K562 (cell line): ENCODE data around the gene GAK. TPM values are rescaled to one million over a fixed set of nuclear protein-coding genes. Genes with fewer than 3 reads are reported as not detected.

Experiments
- ATAC-seq: fragments of 200-7000 bp; cut with Tn5 transposase; 3 replicates; pipeline ENCODE4 v1.9.1; 2020; ENCODE audit warnings: moderate library complexity
- BruUV-seq: library from RNA; stranded (reverse); fragments of 400-500 nt; replicated peaks from 2 replicates; lab custom pipeline; 2021; lab: Mats Ljungman, UMichigan
- CTCF ChIA-PET: fragments of 300-600 bp; formaldehyde crosslinking; extraction: SDS; loops from one replicate; lab custom pipeline; 2021; ENCODE audit warnings: low intra/inter-chr PET ratio; lab: Yijun Ruan, JAX
- POLR2A ChIA-PET: fragments of 300-600, 350-650 bp; sonication (Branson Sonifier 250); formaldehyde crosslinking; extraction: SDS; loops from one replicate; lab custom pipeline; 2021; ENCODE audit warnings: antibody characterized with exemption, inconsistent platforms; lab: Yijun Ruan, JAX
- DNase-seq, 4 experiments: peaks; one replicate each; pipeline versions ENCODE4 v3.0.0 to v3.0.0-alpha.2; 2011 to 2018; ENCODE audit warnings: low spot score in 3 of 4, mixed read lengths in 3 of 4; ENCODE audit errors: extremely low read depth in 1 of 4
- FAIRE-seq: peaks from 2 replicates; lab custom pipeline; 2011; peaks lifted over from hg19 to GRCh38; lab: Jason Lieb, UNC
- H2AFZ ChIP-seq: 2 replicates; pipeline ENCODE4 v1.6.0; 2011; ENCODE audit warnings: low read depth, low read length, control low read depth, inconsistent platforms
- H3K27ac ChIP-seq: fragments of 200-600 bp; 3 replicates; pipeline ENCODE4 v1.8.0; 2011; ENCODE audit warnings: low read depth, mild to moderate bottlenecking, control low read depth, inconsistent platforms, low read length, moderate library complexity, mixed read lengths; ENCODE audit errors: extremely low read depth
- H3K27me3 ChIP-seq, 2 experiments: fragments of 300-600 bp in 1 of 2; 2 replicates in 1 of 2; 3 replicates in 1 of 2; pipeline versions ENCODE4 v1.6.0 to v1.8.0; 2011; ENCODE audit warnings: inconsistent platforms in 2 of 2, low read length in 2 of 2, mild to moderate bottlenecking in 1 of 2, mixed read lengths in 1 of 2, moderate library complexity in 1 of 2; ENCODE audit not compliant: control insufficient read depth in 2 of 2, insufficient read depth in 2 of 2
- H3K36me3 ChIP-seq: fragments of 300-600 bp; 3 replicates; pipeline ENCODE4 v1.8.0; 2011; ENCODE audit warnings: mild to moderate bottlenecking, low read length, inconsistent platforms; ENCODE audit not compliant: control insufficient read depth, insufficient read depth
- H3K4me1 ChIP-seq, 2 experiments: fragments of 200-600 bp in 1 of 2; replicated peaks in 1 of 2; 2 replicates in 1 of 2; 3 replicates in 1 of 2; pipeline versions ENCODE4 v1.5.1 to v1.8.0; 2011; ENCODE audit warnings: inconsistent platforms in 2 of 2, low read length in 2 of 2, mild to moderate bottlenecking in 1 of 2, mixed read lengths in 1 of 2, moderate library complexity in 1 of 2; ENCODE audit not compliant: control insufficient read depth in 2 of 2, insufficient read depth in 2 of 2
- H3K4me2 ChIP-seq: 2 replicates; pipeline ENCODE4 v1.6.1; 2011; ENCODE audit warnings: low read length, control low read depth, inconsistent platforms, mixed read lengths; ENCODE audit not compliant: insufficient read depth
- H3K4me3 ChIP-seq: fragments of 200-600 bp; sonication (generic), shearing (Covaris generic); 2 replicates; pipeline ENCODE4 v1.5.1; 2016; ENCODE audit warnings: control low read depth, inconsistent platforms
- H3K79me2 ChIP-seq: fragments of 200-600 bp; 3 replicates; pipeline ENCODE4 v1.8.0; 2011; ENCODE audit warnings: low read length, inconsistent platforms; ENCODE audit not compliant: control insufficient read depth, insufficient read depth
- H3K9ac ChIP-seq, 2 experiments: 2 replicates each; pipeline versions ENCODE4 v1.6.0 to v1.6.1; 2011; ENCODE audit warnings: low read depth in 2 of 2, low read length in 2 of 2, control low read depth in 1 of 2, inconsistent platforms in 1 of 2, mild to moderate bottlenecking in 1 of 2, mixed read lengths in 1 of 2; ENCODE audit not compliant: insufficient read depth in 1 of 2
- H3K9me1 ChIP-seq: one replicate; pipeline ENCODE4 v1.6.0; 2011; ENCODE audit warnings: inconsistent platforms, mild to moderate bottlenecking, low read length, moderate library complexity; ENCODE audit not compliant: control insufficient read depth, insufficient read depth
- H3K9me3 ChIP-seq: replicated peaks from 2 replicates; pipeline ENCODE4 v1.5.1; 2011; ENCODE audit warnings: low read depth, low read length, inconsistent platforms; ENCODE audit not compliant: control insufficient read depth, insufficient read depth
- H4K20me1 ChIP-seq: replicated peaks from 2 replicates; pipeline ENCODE4 v1.6.1; 2011; ENCODE audit warnings: low read length, inconsistent platforms, mixed read lengths; ENCODE audit not compliant: control insufficient read depth, insufficient read depth
- CBX3 ChIP-seq, 2 experiments: IDR thresholded peaks; 1 replicate in 1 of 2; 2 replicates in 1 of 2; pipeline ENCODE4 v1.6.1; 2012; ENCODE audit warnings: inconsistent platforms in 2 of 2, low read length in 2 of 2, borderline replicate concordance in 1 of 2, control low read depth in 1 of 2
- CCAR2 ChIP-seq: fragments of 200-400 bp; formaldehyde crosslinking; IDR thresholded peaks from 2 replicates; pipeline ENCODE4 v1.6.1; 2017; ENCODE audit warnings: mild to moderate bottlenecking, low read depth, low read length
- CSDE1 ChIP-seq, 2 experiments: fragments of 450-650 bp; IDR thresholded peaks; 2 replicates each; pipeline ENCODE4 v1.6.1; 2016; ENCODE audit warnings: mild to moderate bottlenecking in 1 of 2
- ERF ChIP-seq: fragments of 450-650 bp; formaldehyde crosslinking; IDR thresholded peaks from 2 replicates; pipeline ENCODE4 v1.4.0; 2020; ENCODE audit warnings: mild to moderate bottlenecking, mixed read lengths
- EWSR1 ChIP-seq: fragments of 450-650 bp; IDR thresholded peaks from 2 replicates; pipeline ENCODE4 v1.6.1; 2018; ENCODE audit warnings: borderline replicate concordance, mild to moderate bottlenecking, low read depth, moderate library complexity; ENCODE audit not compliant: partially characterized antibody
- GTF2A2 ChIP-seq: IDR thresholded peaks from 2 replicates; pipeline ENCODE4 v1.6.1; 2016; ENCODE audit warnings: mild to moderate bottlenecking, missing genetic modification characterization, missing compliant biosample characterization
- HDAC3 ChIP-seq: fragments of 450-650 bp; IDR thresholded peaks from 2 replicates; pipeline ENCODE4 v1.6.1; 2018; ENCODE audit warnings: borderline replicate concordance, mild to moderate bottlenecking, moderate library complexity; ENCODE audit not compliant: partially characterized antibody
- IFI16 ChIP-seq: fragments of 250-450 bp; sonication (Bioruptor Pico); IDR thresholded peaks from 2 replicates; pipeline ENCODE4 v2.1.2; 2022; ENCODE audit warnings: mild to moderate bottlenecking, inconsistent platforms
- ILF3 ChIP-seq: fragments of 450-650 bp; IDR thresholded peaks from 2 replicates; pipeline ENCODE4 v1.6.1; 2018; ENCODE audit warnings: antibody characterized with exemption, mild to moderate bottlenecking, moderate library complexity, borderline replicate concordance
- LEF1 ChIP-seq: fragments of 450-650 bp; IDR thresholded peaks from 2 replicates; pipeline ENCODE4 v1.6.1; 2016; ENCODE audit warnings: mild to moderate bottlenecking
- POLR2B ChIP-seq: fragments of 450-650 bp; IDR thresholded peaks from 2 replicates; pipeline ENCODE4 v1.6.1; 2018; ENCODE audit warnings: low read depth; ENCODE audit not compliant: partially characterized antibody
- RBM25 ChIP-seq: fragments of 200-400 bp; formaldehyde crosslinking; IDR thresholded peaks from 2 replicates; pipeline ENCODE4 v1.6.1; 2018; ENCODE audit warnings: low read length, low read depth, moderate library complexity; ENCODE audit not compliant: severe bottlenecking
- RHOXF2B ChIP-seq: fragments of 250-450 bp; sonication (Bioruptor Pico); conservative IDR thresholded peaks from 2 replicates; pipeline ENCODE4 v1.5.1; 2021
- SMARCA4 ChIP-seq: fragments of 450-650 bp; IDR thresholded peaks from 2 replicates; pipeline ENCODE4 v1.6.1; 2016
- TAF1 ChIP-seq: IDR thresholded peaks from 2 replicates; pipeline ENCODE4 v1.6.1; 2011; ENCODE audit warnings: mild to moderate bottlenecking, low read length, moderate library complexity; ENCODE audit not compliant: insufficient read depth, control insufficient read depth, severe bottlenecking; ENCODE audit errors: extremely low read depth
- TEAD1 ChIP-seq, 2 experiments: fragments of 450-650 bp in 1 of 2; sonication (generic) in 1 of 2; formaldehyde crosslinking; IDR thresholded peaks; 2 replicates each; pipeline versions ENCODE4 v1.4.0 to v1.8.0; 2020 to 2022; ENCODE audit warnings: mild to moderate bottlenecking in 2 of 2, missing genetic modification reagents in 1 of 2
- ZNF280B ChIP-seq: fragments of 250-450 bp; sonication (Bioruptor Pico); IDR thresholded peaks from 2 replicates; pipeline ENCODE4 v1.5.1; 2021; ENCODE audit warnings: mild to moderate bottlenecking
- ZNF3 ChIP-seq: fragments of 250-450 bp; sonication (Bioruptor Pico); IDR thresholded peaks from 2 replicates; pipeline ENCODE4 v1.5.0; 2021; ENCODE audit warnings: mild to moderate bottlenecking, moderate library complexity
- ZNF778 ChIP-seq: fragments of 450-650 bp; formaldehyde crosslinking; IDR thresholded peaks from 2 replicates; pipeline ENCODE4 v1.4.0; 2020; ENCODE audit warnings: mild to moderate bottlenecking, moderate library complexity
- WGBS: fragments of 100-300 bp; shearing (Covaris generic); methylation state at CpG from one replicate; pipeline ENCODE4 v1.1.6; 2016; ENCODE audit warnings: low coverage, mixed read lengths; ENCODE audit not compliant: insufficient coverage; ENCODE audit errors: missing lambda C conversion rate; 5-methylcytosine and 5-hydroxymethylcytosine counted together
- in situ Hi-C: fragments of 300-500 bp; cut with MboI; formaldehyde crosslinking; loops from 4 replicates; pipeline ENCODE4 v1.15.0; 2018; ENCODE audit warnings: inconsistent platforms, mixed read lengths
- intact Hi-C: fragments of 100-400 bp; cut with micrococcal nuclease; formaldehyde crosslinking; loops from 2 replicates; pipeline ENCODE4 v1.14.2; 2022
- polyA plus RNA-seq, 8 experiments: library from polyadenylated mRNA; depleted of rRNA in 4 of 8; stranded (reverse) in 5 of 8; unstranded in 3 of 8; fragments of >200 nt; fragmentation: Nextera tagmentation in 2 of 8; fragmentation: Illumina TruSeq in 1 of 8; extraction: Ambion mirVana in 2 of 8; extraction: Trizol in 1 of 8; gene quantifications; 2 replicates each; pipeline versions ENCODE4 v1.2.1 to v1.2.3, GENCODE V29; 2011 to 2014; ENCODE audit warnings: inconsistent platforms in 1 of 8, missing spikeins in 1 of 8
- total RNA-seq, 7 experiments: library from RNA; depleted of rRNA in 6 of 7; stranded (reverse); fragments of >200 nt in 6 of 7; fragmentation: Illumina TruSeq in 2 of 7; extraction: Trizol in 2 of 7; gene quantifications; 2 replicates each; pipeline versions ENCODE4 v1.2.1 to v1.2.3, GENCODE V29; 2011 to 2021; ENCODE audit warnings: low replicate concordance in 1 of 7
- TF ChIP-seq, protein P1 (sequence below): conservative IDR thresholded peaks from 2 replicates; pipeline ENCODE4 v1.6.1; 2011; ENCODE audit warnings: low read depth, mild to moderate bottlenecking, low read length; ENCODE audit not compliant: control insufficient read depth

GAK gene
- total and polyA plus RNA-seq, 9 of the 15 experiments (the other 6 are each of a cell fraction or from before 2014, with no cell fraction given) = 1.3 to 102 (median 16.2) TPM

GRCh38 chr4:831483-831805 is 100.7 kb downstream of the GAK start (continued):
- TF ChIP-seq RHOXF2B (no peak), EWSR1 (no peak), TAF1 (no peak), CBX3 (IDR thresholded peaks at IDR 0.05; ENCODE audit: borderline replicate concordance in 1 of 2, low read length in 2 of 2) (no peak), IFI16 (CRISPR knock-in tag) (no peak)

GRCh38 chr4:830601-831482 is 101.3 kb downstream of the GAK start:
- in situ Hi-C loops (no loop called here), intact Hi-C loops (no loop called here)
- Histone ChIP-seq H2AFZ (no peak overlapping the region), H3K4me1 (peaks cover 0 to 57% of the 10 kb centered on the region in 2 experiments; a peak in 3 of 5 replicates), H3K9ac (no peak overlapping the region), H3K36me3 (no peaks in the 10 kb centered on the region), H3K9me1 (no peaks in the 10 kb centered on the region), H3K27ac (no peak overlapping the region), H3K4me3 (no peak overlapping the region), H3K79me2 (no peaks in the 10 kb centered on the region), H3K27me3 (peaks cover 19 to 62% of the 10 kb centered on the region in 2 experiments; a peak in 4 of 5 replicates), H3K9me3 (0 out of 2 replicates have a peak, but pooled peaks cover 1% of the 10 kb centered on the region), H3K4me2 (no peak overlapping the region), H4K20me1 (no peaks in the 10 kb centered on the region)
- ChIA-PET POLR2A (interaction anchor here (0.8 kb wide), 1 partner anchor 14 kb away, joined by 4 read pairs; no protein-coding TSS in a partner anchor), CTCF (no interaction called here)
- FAIRE-seq = no peak
- no peak for ATAC-seq
- 14% methylated on average over 13 of the region's 23 CpGs for WGBS
- DNase-seq = no peak
- no TSS peak for BruUV-seq
- TF ChIP-seq CCAR2 (no peak), ZNF280B (CRISPR knock-in tag) (no peak), TEAD1 (CRISPR knock-in tag; IDR thresholded peaks at IDR 0.05) (no peak), LEF1 (no peak), ZNF3 (CRISPR knock-in tag) (no peak), SMARCA4 (no peak), ZNF778 (CRISPR knock-in tag) (no peak), HDAC3 (no peak), CSDE1 (IDR thresholded peaks at IDR 0.05) (no peak), GTF2A2 (tag) (no peak), POLR2B (no peak), ERF (CRISPR knock-in tag) (no peak), RBM25 (no peak), ILF3 (no peak)
- TF ChIP-seq, protein P1, sequence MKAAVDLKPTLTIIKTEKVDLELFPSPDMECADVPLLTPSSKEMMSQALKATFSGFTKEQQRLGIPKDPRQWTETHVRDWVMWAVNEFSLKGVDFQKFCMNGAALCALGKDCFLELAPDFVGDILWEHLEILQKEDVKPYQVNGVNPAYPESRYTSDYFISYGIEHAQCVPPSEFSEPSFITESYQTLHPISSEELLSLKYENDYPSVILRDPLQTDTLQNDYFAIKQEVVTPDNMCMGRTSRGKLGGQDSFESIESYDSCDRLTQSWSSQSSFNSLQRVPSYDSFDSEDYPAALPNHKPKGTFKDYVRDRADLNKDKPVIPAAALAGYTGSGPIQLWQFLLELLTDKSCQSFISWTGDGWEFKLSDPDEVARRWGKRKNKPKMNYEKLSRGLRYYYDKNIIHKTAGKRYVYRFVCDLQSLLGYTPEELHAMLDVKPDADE = no peak
